ENCODE results near the gene ANKRD44. TPM values are rescaled to one million over a fixed set of nuclear protein-coding genes. Genes with fewer than 3 reads are reported as not detected.

The ANKRD44 gene
- total and polyA plus RNA-seq, 2 of the 8 experiments (the other 6 are each of a cell fraction or from before 2014, with no cell fraction given) = 1.2 to 1.3 TPM

GRCh38 chr2:197349699-197350098 is 39.1 kb upstream of the ANKRD44 start (continued):
- no peak for TF ChIP-seq CHD7 (IDR thresholded peaks at IDR 0.05; ENCODE audit: insufficient replicate concordance, low read length)
- TF ChIP-seq TAF1 (IDR thresholded peaks at IDR 0.05; ENCODE audit: low read depth, low read length) = no peak
- no peak for TF ChIP-seq BACH1 (IDR thresholded peaks at IDR 0.05; ENCODE audit: low read length)
- no peak for TF ChIP-seq TBP (IDR thresholded peaks at IDR 0.05; ENCODE audit: low read depth, low read length)
- no peak for TF ChIP-seq TEAD4 (IDR thresholded peaks at IDR 0.05; ENCODE audit: low read depth, low read length)

Data from H1 (cell line).